ENCODE data around the gene SMIM38. TPM values are rescaled to one million over a fixed set of nuclear protein-coding genes. Genes with fewer than 3 reads are reported as not detected.

The SMIM38 gene
- total and polyA plus RNA-seq, 11 donors, result 0.08 to 0.35 (median 0.15) TPM; not detected in 1

DNA sequence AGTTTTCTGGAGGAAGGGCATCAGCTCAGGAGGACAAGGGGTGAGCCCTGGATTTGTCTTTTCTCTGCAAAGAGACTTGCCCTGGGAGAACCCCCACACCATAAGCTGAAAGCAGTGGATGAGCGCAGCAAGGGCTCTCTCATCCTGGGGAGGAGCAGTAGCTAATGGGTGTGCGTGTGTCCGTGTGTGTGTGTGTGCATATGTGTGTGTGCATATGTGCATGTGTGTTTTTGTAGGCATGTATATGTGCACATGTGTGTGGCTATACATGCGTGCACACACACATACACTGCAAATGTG is 45.3 kb downstream of the SMIM38 start:
- no peak overlapping the region for H3K4me3 ChIP-seq
- WGBS, 4 donors, result 91 to 100% (median 94%) methylated on average over 4 of the region's 4 CpGs
- ATAC-seq, result no peak
- peaks cover 0 to 8% (median 0%) of the 10 kb centered on the region in 9 donors for H3K27me3 ChIP-seq
- peaks cover 0 to 13% (median 8%) of the 10 kb centered on the region in 12 donors for H3K4me1 ChIP-seq
- H3K36me3 ChIP-seq, result no peaks in the 10 kb centered on the region
- H3K27ac ChIP-seq, result no peak overlapping the region
- no peak for TF ChIP-seq POLR2A (IDR thresholded peaks at IDR 0.05)
- TF ChIP-seq, protein P1, sequence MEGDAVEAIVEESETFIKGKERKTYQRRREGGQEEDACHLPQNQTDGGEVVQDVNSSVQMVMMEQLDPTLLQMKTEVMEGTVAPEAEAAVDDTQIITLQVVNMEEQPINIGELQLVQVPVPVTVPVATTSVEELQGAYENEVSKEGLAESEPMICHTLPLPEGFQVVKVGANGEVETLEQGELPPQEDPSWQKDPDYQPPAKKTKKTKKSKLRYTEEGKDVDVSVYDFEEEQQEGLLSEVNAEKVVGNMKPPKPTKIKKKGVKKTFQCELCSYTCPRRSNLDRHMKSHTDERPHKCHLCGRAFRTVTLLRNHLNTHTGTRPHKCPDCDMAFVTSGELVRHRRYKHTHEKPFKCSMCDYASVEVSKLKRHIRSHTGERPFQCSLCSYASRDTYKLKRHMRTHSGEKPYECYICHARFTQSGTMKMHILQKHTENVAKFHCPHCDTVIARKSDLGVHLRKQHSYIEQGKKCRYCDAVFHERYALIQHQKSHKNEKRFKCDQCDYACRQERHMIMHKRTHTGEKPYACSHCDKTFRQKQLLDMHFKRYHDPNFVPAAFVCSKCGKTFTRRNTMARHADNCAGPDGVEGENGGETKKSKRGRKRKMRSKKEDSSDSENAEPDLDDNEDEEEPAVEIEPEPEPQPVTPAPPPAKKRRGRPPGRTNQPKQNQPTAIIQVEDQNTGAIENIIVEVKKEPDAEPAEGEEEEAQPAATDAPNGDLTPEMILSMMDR (IDR thresholded peaks at IDR 0.05), result no peak
- no peaks in the 10 kb centered on the region for H3K9me3 ChIP-seq
- intact Hi-C loops (cut with DNase I), result loop anchor here in 2 of 10 donors (2.0 to 10.0 kb wide), 2 partner anchors 66 to 72 kb away; no protein-coding TSS in a partner anchor
- DNase-seq, result no peak

DNA sequence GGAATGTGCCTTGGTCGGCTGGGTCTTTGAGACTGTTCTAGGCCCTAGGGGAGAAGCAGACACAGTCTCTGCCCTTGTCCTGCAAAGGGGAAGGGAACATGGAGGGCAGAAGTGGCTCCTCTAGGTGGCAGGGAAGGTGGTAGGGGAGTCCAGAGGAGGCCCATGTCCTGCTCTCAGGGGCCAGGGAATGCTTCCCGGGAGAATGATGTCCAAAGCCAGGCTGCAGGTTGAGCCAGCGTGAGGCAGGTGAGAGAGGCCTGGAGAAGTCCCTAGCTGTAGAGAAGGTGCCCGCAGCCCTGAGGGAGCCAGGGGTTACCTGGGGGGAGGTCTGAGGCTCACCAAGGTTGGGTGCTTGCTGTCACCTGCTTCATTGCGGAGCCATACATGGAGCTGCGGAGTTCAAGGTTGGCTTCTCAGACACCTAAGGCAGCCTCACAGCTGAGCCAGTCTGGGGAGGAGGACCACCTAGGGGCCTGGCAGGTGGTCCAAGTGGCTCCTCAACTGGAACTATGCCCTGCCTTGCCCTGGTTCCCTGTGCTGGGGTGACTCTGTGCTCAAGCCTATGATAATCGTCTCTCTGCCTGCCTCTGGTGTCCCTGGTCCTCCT is 46.1 kb downstream of the SMIM38 start:
- H3K9me3 ChIP-seq, result no peaks in the 10 kb centered on the region
- H3K27ac ChIP-seq, result no peak overlapping the region
- no peak for TF ChIP-seq POLR2A (IDR thresholded peaks at IDR 0.05)
- TF ChIP-seq, protein P1 (IDR thresholded peaks at IDR 0.05), result no peak
- H3K4me1 ChIP-seq, result peaks cover 0 to 13% (median 8%) of the 10 kb centered on the region in 12 donors
- peaks cover 0 to 8% (median 0%) of the 10 kb centered on the region in 9 donors for H3K27me3 ChIP-seq
- WGBS, 4 donors, result 91 to 97% (median 94%) methylated on average over 7 of the region's 7 CpGs
- ATAC-seq (no peak), DNase-seq (no peak)
- intact Hi-C loops (cut with DNase I), result loop anchor here in 2 of 10 donors (2.0 to 10.0 kb wide), 2 partner anchors 67 to 73 kb away; no protein-coding TSS in a partner anchor
- H3K4me3 ChIP-seq, result no peak overlapping the region
- no peaks in the 10 kb centered on the region for H3K36me3 ChIP-seq

DNA sequence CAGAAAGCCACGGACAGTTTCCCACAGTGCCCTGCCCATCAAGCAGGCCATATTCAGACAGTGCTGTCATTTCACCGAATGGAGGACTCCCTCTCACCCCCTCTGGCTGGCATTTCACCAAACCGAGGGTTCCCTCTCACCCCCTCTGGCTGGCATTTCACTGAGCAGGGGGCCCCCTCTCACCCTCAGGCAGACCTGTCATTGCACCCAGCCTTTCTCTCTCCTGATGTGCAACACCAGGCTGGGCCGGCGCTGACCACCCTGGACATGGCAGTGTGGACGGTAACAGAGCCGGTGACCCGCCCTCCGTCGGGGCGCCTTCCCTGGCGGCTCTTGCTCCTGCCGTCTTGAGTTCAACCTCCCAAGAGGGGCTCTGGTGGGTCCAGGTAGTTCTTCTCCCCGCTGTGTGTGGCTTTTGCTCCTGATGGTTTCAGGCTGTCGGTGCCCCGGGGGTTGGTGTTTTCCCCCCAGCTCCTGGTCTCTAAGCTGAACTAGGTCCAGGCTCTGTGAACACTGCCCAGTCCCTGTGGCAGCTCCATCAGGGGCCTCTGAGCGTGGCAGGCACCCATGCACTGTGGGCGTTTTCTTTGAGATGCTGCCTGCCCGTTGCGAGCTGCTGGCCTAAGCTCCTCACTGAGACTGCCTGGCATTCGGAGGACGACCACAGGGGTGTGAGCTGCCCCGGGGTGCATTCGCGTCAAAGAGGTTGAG is 46.9 kb downstream of the SMIM38 start:
- WGBS, 4 donors, result 88 to 95% (median 93%) methylated on average over 15 to 25 of the region's 25 CpGs
- DNase-seq, result no peak
- TF ChIP-seq, protein P1 (IDR thresholded peaks at IDR 0.05), result no peak
- H3K4me3 ChIP-seq, result no peak overlapping the region
- no peak for ATAC-seq
- peaks cover 0 to 8% (median 0%) of the 10 kb centered on the region in 9 donors for H3K27me3 ChIP-seq
- peaks cover 0 to 13% (median 8%) of the 10 kb centered on the region in 12 donors for H3K4me1 ChIP-seq
- intact Hi-C loops (cut with DNase I), result loop anchor here in 1 of 10 donors (10.0 kb wide), 1 partner anchor 68 kb away; no protein-coding TSS in a partner anchor
- H3K27ac ChIP-seq, result no peak overlapping the region
- no peaks in the 10 kb centered on the region for H3K36me3 ChIP-seq
- H3K9me3 ChIP-seq, result no peaks in the 10 kb centered on the region

DNA sequence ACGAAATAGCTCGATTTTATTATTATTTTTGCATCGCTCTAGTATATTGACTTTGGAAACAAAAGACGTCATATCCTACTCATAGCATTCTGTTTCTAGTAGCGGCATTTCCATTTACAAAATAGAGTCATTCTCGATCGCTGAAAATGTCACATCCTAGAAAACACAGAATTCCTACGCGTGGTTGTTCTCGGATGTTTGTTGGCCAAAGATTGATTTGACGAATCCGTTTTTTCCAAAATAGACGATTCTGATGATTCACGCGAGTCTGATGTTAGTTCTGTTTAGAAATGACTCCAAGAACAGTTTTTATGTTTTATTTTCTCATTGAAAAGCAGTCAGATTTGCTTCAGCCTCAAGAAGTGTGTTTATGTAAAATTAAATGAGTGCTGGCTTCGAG is 47.6 kb downstream of the SMIM38 start:
- DNase-seq (no peak), ATAC-seq (no peak)
- Histone ChIP-seq H3K4me1 (peaks cover 0 to 13% (median 8%) of the 10 kb centered on the region in 12 donors), H3K9me3 (peaks cover 0 to 5% (median 0%) of the 10 kb centered on the region in 12 donors), H3K27ac (no peak overlapping the region), H3K36me3 (no peaks in the 10 kb centered on the region), H3K4me3 (no peak overlapping the region), H3K27me3 (peaks cover 0 to 8% (median 0%) of the 10 kb centered on the region in 9 donors)
- WGBS, 4 donors, result 89 to 94% (median 92%) methylated on average over 16 of the region's 16 CpGs
- TF ChIP-seq, protein P1 (IDR thresholded peaks at IDR 0.05), result no peak
- TF ChIP-seq POLR2A (IDR thresholded peaks at IDR 0.05), result no peak
- intact Hi-C loops (cut with DNase I), result loop anchor here in 1 of 10 donors (10.0 kb wide), 1 partner anchor 69 kb away; no protein-coding TSS in a partner anchor
